Activated T-cell treated with anti-CD3 and anti-CD28 coated beads, Interleukin-2, amount 50 U/mL, for 72 hours (primary cell): ENCODE measurements around the gene ADGRB2. TPM values are rescaled to one million over a fixed set of nuclear protein-coding genes. Genes with fewer than 3 reads are reported as not detected.

Experiments
- ATAC-seq, 2 donors: fragments of 150-1000 bp; cut with Tn5 transposase; replicated peaks in 1 of 2; 2 replicates each; pipeline ENCODE4 v1.10.0; 2021; ENCODE audit warnings: moderate library complexity in 2 of 2, mild to moderate bottlenecking in 1 of 2
- DNase-seq, 2 donors: peaks; one replicate each; pipeline ENCODE4 v3.0.0; 2021 to 2022; ENCODE audit warnings: mixed read lengths in 1 of 2
- H3K27ac Mint-ChIP-seq: one replicate; pipeline ENCODE4 v1.8.0; 2022; ENCODE audit warnings: mild to moderate bottlenecking, moderate library complexity, mixed read lengths
- H3K27me3 Mint-ChIP-seq: one replicate; pipeline ENCODE4 v1.8.0; 2022; ENCODE audit warnings: low read depth, mixed read lengths
- H3K36me3 Mint-ChIP-seq, 2 donors: one replicate each; pipeline ENCODE4 v1.8.0; 2022; ENCODE audit warnings: mixed read lengths in 2 of 2, mild to moderate bottlenecking in 1 of 2; ENCODE audit not compliant: insufficient read depth in 2 of 2
- H3K4me1 Mint-ChIP-seq: one replicate; pipeline ENCODE4 v1.8.0; 2022; ENCODE audit warnings: low read depth, mixed read lengths
- H3K4me3 Mint-ChIP-seq, 2 donors: one replicate each; pipeline ENCODE4 v1.8.0; 2022; ENCODE audit warnings: mild to moderate bottlenecking in 2 of 2, mixed read lengths in 2 of 2, moderate library complexity in 2 of 2
- H3K9me3 Mint-ChIP-seq, 2 donors: one replicate each; pipeline ENCODE4 v1.8.0; 2022; ENCODE audit warnings: mixed read lengths in 2 of 2
- total RNA-seq, 2 donors: library from RNA; stranded (reverse); gene quantifications; one replicate each; pipeline ENCODE4 v1.2.3, GENCODE V29; 2022

ADGRB2 gene
- total RNA-seq, 2 donors from 2014 or later = 1.0 to 2.3 TPM

GRCh38 chr1:31752952-31753475 lies 11.1 kb downstream of the ADGRB2 start:
- H3K4me3 Mint-ChIP-seq = no peak overlapping the region
- ATAC-seq = no peak
- H3K4me1 Mint-ChIP-seq = peaks cover 30% of the 10 kb centered on the region
- no peaks in the 10 kb centered on the region for H3K36me3 Mint-ChIP-seq
- no peak overlapping the region for H3K27ac Mint-ChIP-seq
- peaks cover 21% of the 10 kb centered on the region for H3K27me3 Mint-ChIP-seq
- no peaks in the 10 kb centered on the region for H3K9me3 Mint-ChIP-seq
- DNase-seq = no peak

- peaks cover 25% of the 10 kb centered on the region for H3K27me3 Mint-ChIP-seq
- H3K9me3 Mint-ChIP-seq = no peaks in the 10 kb centered on the region
- peak; percentile 9 to 20 for ATAC-seq
Observed at GRCh38 chr1:31752258-31752657, 11.9 kb downstream of the ADGRB2 start.

GRCh38 chr1:31751822-31752241 lies 12.3 kb downstream of the ADGRB2 start:
- Mint-ChIP-seq H3K9me3 (no peaks in the 10 kb centered on the region), H3K36me3 (no peaks in the 10 kb centered on the region), H3K4me1 (peaks cover 34% of the 10 kb centered on the region), H3K27me3 (peaks cover 30% of the 10 kb centered on the region), H3K4me3 (peak overlapping the region in 1 of 2 donors; percentile 12), H3K27ac (peak overlapping the region; percentile 13)
- ATAC-seq (no peak), DNase-seq (no peak)

More at GRCh38 chr1:31752258-31752657, 11.9 kb downstream of the ADGRB2 start:
- Mint-ChIP-seq H3K4me3 (no peak overlapping the region), H3K36me3 (no peaks in the 10 kb centered on the region), H3K27ac (no peak overlapping the region), H3K4me1 (peaks cover 30% of the 10 kb centered on the region)
- DNase-seq = no peak

GRCh38 chr1:31750858-31751510 lies 13.2 kb downstream of the ADGRB2 start:
- Mint-ChIP-seq H3K4me3 (no peak overlapping the region), H3K9me3 (no peaks in the 10 kb centered on the region), H3K27me3 (peaks cover 32% of the 10 kb centered on the region), H3K27ac (no peak overlapping the region), H3K4me1 (peaks cover 38% of the 10 kb centered on the region), H3K36me3 (no peaks in the 10 kb centered on the region)
- no peak for DNase-seq
- ATAC-seq = peak; percentile 40 to 53

GRCh38 chr1:31749785-31750735 lies 14.1 kb downstream of the ADGRB2 start:
- no peaks in the 10 kb centered on the region for H3K36me3 Mint-ChIP-seq
- peaks cover 38% of the 10 kb centered on the region for H3K4me1 Mint-ChIP-seq
- no peak overlapping the region for H3K27ac Mint-ChIP-seq
- DNase-seq (no peak), ATAC-seq (no peak)
- no peaks in the 10 kb centered on the region for H3K9me3 Mint-ChIP-seq
- H3K4me3 Mint-ChIP-seq = no peak overlapping the region
- peaks cover 32% of the 10 kb centered on the region for H3K27me3 Mint-ChIP-seq

- H3K27me3 Mint-ChIP-seq = peaks cover 32% of the 10 kb centered on the region
- H3K27ac Mint-ChIP-seq = no peak overlapping the region
- no peaks in the 10 kb centered on the region for H3K9me3 Mint-ChIP-seq
Observed at GRCh38 chr1:31748365-31748764, 15.8 kb downstream of the ADGRB2 start.

GRCh38 chr1:31747304-31747703 lies 16.8 kb downstream of the ADGRB2 start:
- H3K36me3 Mint-ChIP-seq = no peaks in the 10 kb centered on the region
- DNase-seq (no peak), ATAC-seq (no peak)
- H3K4me3 Mint-ChIP-seq = no peak overlapping the region
- peaks cover 34% of the 10 kb centered on the region for H3K4me1 Mint-ChIP-seq
- no peak overlapping the region for H3K27ac Mint-ChIP-seq
- no peaks in the 10 kb centered on the region for H3K9me3 Mint-ChIP-seq
- peaks cover 32% of the 10 kb centered on the region for H3K27me3 Mint-ChIP-seq

More at GRCh38 chr1:31748365-31748764, 15.8 kb downstream of the ADGRB2 start:
- ATAC-seq (no peak), DNase-seq (no peak)
- peaks cover 38% of the 10 kb centered on the region for H3K4me1 Mint-ChIP-seq
- no peaks in the 10 kb centered on the region for H3K36me3 Mint-ChIP-seq
- no peak overlapping the region for H3K4me3 Mint-ChIP-seq

GRCh38 chr1:31746687-31747086 lies 17.5 kb downstream of the ADGRB2 start:
- DNase-seq = no peak
- Mint-ChIP-seq H3K9me3 (no peaks in the 10 kb centered on the region), H3K4me1 (peaks cover 28% of the 10 kb centered on the region), H3K27ac (no peak overlapping the region), H3K4me3 (no peak overlapping the region), H3K36me3 (no peaks in the 10 kb centered on the region), H3K27me3 (peaks cover 28% of the 10 kb centered on the region)
- ATAC-seq = no peak

GRCh38 chr1:31745946-31746670 lies 18.0 kb downstream of the ADGRB2 start:
- no peak overlapping the region for H3K4me3 Mint-ChIP-seq
- peaks cover 23% of the 10 kb centered on the region for H3K4me1 Mint-ChIP-seq
- no peak for ATAC-seq
- DNase-seq = no peak
- H3K27ac Mint-ChIP-seq = no peak overlapping the region
- no peaks in the 10 kb centered on the region for H3K36me3 Mint-ChIP-seq
- H3K9me3 Mint-ChIP-seq = no peaks in the 10 kb centered on the region
- peaks cover 26% of the 10 kb centered on the region for H3K27me3 Mint-ChIP-seq

- H3K4me3 Mint-ChIP-seq = no peak overlapping the region
- H3K36me3 Mint-ChIP-seq = no peaks in the 10 kb centered on the region
- DNase-seq = peak; percentile 67 to 74
- H3K27ac Mint-ChIP-seq = no peak overlapping the region
- H3K27me3 Mint-ChIP-seq = peaks cover 24% of the 10 kb centered on the region
- peaks cover 16% of the 10 kb centered on the region for H3K4me1 Mint-ChIP-seq
- ATAC-seq = peak; percentile 80 to 81
- H3K9me3 Mint-ChIP-seq = no peaks in the 10 kb centered on the region
Observed at GRCh38 chr1:31745096-31745945, 18.8 kb downstream of the ADGRB2 start.

GRCh38 chr1:31744165-31744888 lies 19.8 kb downstream of the ADGRB2 start:
- Mint-ChIP-seq H3K9me3 (no peaks in the 10 kb centered on the region), H3K27ac (no peak overlapping the region), H3K36me3 (no peaks in the 10 kb centered on the region), H3K27me3 (peaks cover 14% of the 10 kb centered on the region), H3K4me3 (no peak overlapping the region), H3K4me1 (peaks cover 13% of the 10 kb centered on the region)
- no peak for ATAC-seq
- no peak for DNase-seq
